ENCODE data around the gene SNUPN. TPM values are rescaled to one million over a fixed set of nuclear protein-coding genes. Genes with fewer than 3 reads are reported as not detected.

Gene SNUPN
- total RNA-seq, 1 donor from 2014 or later = 15.5 TPM

DNA sequence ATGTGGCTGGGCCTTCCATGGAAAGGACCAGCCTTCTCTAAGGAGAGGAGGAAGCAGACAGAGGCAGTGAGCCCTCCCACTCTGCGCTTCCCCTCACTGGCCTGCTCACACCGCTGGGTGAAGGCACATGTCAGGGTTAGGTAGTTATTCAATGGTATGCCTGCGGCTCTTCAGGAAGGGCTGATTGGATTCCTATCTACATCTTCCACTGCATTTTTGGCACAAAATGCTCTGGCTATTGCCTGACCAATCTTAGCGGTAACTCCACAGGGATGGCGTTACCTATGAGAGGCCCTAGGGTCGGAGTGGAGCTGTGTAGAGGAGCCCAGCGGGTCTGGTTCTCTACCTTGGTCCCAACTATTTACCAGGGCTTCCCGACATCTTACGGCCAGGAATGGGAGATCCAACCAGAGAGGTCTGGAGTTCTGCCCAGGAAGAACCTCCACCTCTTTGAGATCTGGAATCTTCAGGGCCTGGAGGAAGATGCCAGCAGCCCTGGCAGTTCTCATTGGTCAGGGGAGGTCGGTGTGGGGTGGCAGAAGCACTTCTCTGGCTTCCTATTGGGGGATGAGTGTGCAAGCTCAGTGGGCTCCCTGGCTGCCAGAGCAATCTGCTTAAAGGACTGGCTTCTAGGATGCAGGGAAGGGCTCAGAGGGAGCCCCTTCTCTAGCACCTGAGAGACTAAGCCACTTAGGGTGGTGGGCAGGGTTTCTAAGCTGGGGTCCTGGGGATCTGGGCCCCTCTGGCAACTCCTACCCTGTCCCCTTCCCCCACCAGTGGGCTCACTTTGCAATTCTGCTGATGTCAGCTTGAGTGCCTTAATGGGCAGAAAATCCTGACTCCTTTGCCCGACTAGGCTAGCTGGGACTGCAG lies 46.4 kb upstream of the SNUPN start:
- Mint-ChIP-seq H3K27ac (ENCODE audit: unreplicated experiment) (no peak overlapping the region), H3K36me3 (ENCODE audit: unreplicated experiment) (no peaks in the 10 kb centered on the region), H3K4me3 (ENCODE audit: unreplicated experiment) (no peak overlapping the region), H3K4me1 (ENCODE audit: low read depth, unreplicated experiment) (peaks cover 7% of the 10 kb centered on the region), H3K9me3 (ENCODE audit: unreplicated experiment) (no peaks in the 10 kb centered on the region), H3K27me3 (ENCODE audit: unreplicated experiment) (no peaks in the 10 kb centered on the region)
- TF ChIP-seq, protein P1, sequence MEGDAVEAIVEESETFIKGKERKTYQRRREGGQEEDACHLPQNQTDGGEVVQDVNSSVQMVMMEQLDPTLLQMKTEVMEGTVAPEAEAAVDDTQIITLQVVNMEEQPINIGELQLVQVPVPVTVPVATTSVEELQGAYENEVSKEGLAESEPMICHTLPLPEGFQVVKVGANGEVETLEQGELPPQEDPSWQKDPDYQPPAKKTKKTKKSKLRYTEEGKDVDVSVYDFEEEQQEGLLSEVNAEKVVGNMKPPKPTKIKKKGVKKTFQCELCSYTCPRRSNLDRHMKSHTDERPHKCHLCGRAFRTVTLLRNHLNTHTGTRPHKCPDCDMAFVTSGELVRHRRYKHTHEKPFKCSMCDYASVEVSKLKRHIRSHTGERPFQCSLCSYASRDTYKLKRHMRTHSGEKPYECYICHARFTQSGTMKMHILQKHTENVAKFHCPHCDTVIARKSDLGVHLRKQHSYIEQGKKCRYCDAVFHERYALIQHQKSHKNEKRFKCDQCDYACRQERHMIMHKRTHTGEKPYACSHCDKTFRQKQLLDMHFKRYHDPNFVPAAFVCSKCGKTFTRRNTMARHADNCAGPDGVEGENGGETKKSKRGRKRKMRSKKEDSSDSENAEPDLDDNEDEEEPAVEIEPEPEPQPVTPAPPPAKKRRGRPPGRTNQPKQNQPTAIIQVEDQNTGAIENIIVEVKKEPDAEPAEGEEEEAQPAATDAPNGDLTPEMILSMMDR (IDR thresholded peaks at IDR 0.05; ENCODE audit: partially characterized antibody, unreplicated experiment) = no peak
- no peak for DNase-seq

DNA sequence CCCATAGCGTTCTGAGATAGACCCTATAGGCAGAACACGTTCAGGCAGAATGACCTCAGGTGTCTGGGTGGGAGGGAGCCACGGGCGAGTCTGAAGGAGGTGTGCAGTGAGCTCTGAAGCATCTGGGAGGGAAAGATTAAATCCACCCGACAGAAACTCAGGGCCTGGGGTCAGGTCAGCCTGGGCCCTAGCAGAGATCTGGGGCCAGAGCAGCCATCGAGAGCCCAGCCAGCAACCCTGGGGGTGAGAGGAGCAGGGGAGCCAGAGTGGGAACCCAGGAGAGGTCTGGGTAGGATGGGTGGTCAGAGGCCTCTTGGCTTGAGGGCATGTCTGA lies 44.3 kb upstream of the SNUPN start:
- no peaks in the 10 kb centered on the region for H3K36me3 Mint-ChIP-seq (ENCODE audit: unreplicated experiment)
- no peak overlapping the region for H3K27ac Mint-ChIP-seq (ENCODE audit: unreplicated experiment)
- H3K27me3 Mint-ChIP-seq (ENCODE audit: unreplicated experiment) = no peaks in the 10 kb centered on the region
- no peak overlapping the region for H3K4me3 Mint-ChIP-seq (ENCODE audit: unreplicated experiment)
- H3K9me3 Mint-ChIP-seq (ENCODE audit: unreplicated experiment) = peaks cover 2% of the 10 kb centered on the region
- no peak for DNase-seq
- TF ChIP-seq, protein P1 (IDR thresholded peaks at IDR 0.05; ENCODE audit: partially characterized antibody, unreplicated experiment) = no peak
- H3K4me1 Mint-ChIP-seq (ENCODE audit: low read depth, unreplicated experiment) = peaks cover 14% of the 10 kb centered on the region

DNA sequence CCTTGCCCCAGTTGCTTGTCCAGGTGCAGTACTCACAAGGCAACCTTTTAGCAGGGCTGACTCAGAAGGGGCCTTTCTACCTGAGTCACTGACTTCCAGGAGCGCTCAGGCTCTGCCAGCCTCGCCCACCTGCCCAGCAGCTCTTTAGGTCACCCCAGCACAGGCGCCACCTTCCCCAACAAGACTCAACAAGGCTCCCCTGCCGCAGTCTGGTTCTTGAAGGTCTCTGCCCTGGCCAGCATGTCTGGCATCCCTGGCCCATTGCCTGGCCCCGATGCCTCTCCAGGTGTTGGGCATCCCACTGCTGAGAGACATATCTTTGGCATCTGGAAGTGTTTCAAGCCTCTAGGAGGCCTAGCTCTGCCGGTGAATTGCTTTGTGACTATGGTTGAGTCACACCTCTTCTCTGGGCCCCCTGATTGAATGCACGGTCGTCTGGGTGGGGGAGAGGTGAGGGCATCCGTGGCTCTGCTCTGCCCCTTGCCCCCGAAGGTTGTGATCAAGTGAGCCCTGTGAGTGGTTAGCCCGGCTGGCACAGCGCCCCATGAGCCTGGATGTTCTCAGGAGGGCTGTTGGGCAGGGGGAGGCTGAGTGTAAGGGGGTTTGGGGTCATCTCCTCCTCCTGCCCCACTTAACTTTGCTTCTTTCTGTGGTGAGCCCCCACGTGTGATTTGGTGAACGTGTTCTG lies 43.8 kb upstream of the SNUPN start:
- H3K27ac Mint-ChIP-seq (ENCODE audit: unreplicated experiment) = no peak overlapping the region
- no peak for DNase-seq
- no peak overlapping the region for H3K4me3 Mint-ChIP-seq (ENCODE audit: unreplicated experiment)
- peaks cover 2% of the 10 kb centered on the region for H3K9me3 Mint-ChIP-seq (ENCODE audit: unreplicated experiment)
- TF ChIP-seq, protein P1 (IDR thresholded peaks at IDR 0.05; ENCODE audit: partially characterized antibody, unreplicated experiment) = no peak
- no peaks in the 10 kb centered on the region for H3K36me3 Mint-ChIP-seq (ENCODE audit: unreplicated experiment)
- H3K27me3 Mint-ChIP-seq (ENCODE audit: unreplicated experiment) = peaks cover 1% of the 10 kb centered on the region
- peaks cover 13% of the 10 kb centered on the region for H3K4me1 Mint-ChIP-seq (ENCODE audit: low read depth, unreplicated experiment)

DNA sequence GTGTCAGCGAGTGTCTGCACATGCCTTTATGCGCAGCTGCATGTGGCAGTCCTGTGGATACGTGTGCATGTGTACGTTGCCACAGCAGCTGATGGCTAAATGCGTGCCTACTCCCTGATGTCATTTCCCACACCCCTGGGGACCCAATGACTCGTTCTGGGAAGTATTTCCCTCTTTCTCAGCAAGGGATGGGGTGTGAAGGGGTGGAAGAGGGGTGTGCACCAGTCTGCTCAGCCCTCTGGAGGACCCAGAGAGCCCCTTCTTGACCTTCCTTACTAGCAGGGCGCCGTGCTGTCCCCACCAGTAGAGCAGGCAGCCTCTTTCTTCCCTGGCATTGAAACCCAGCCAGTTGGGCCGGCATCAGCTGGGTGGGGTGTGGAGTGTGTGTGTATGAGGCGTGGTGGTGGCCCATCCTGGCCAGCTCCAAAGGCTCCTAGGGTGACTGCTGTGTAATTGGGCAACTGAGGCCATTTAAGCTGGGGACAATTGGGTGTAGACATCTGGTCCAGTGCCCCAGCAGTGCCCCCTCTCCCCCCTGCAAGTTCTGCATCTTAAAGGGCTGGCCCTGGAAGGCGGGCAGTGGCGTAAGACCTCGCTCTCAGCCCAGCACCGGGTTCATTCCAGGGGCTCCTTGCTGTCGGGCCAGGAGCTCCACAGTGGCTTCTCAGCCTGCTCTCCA lies 41.4 kb upstream of the SNUPN start:
- H3K27ac Mint-ChIP-seq (ENCODE audit: unreplicated experiment) = no peak overlapping the region

More for the DNA sequence above, 41.4 kb upstream of the SNUPN start:
- Mint-ChIP-seq H3K4me3 (ENCODE audit: unreplicated experiment) (no peak overlapping the region), H3K4me1 (ENCODE audit: low read depth, unreplicated experiment) (peaks cover 20% of the 10 kb centered on the region), H3K36me3 (ENCODE audit: unreplicated experiment) (no peaks in the 10 kb centered on the region), H3K9me3 (ENCODE audit: unreplicated experiment) (peaks cover 4% of the 10 kb centered on the region), H3K27me3 (ENCODE audit: unreplicated experiment) (peaks cover 3% of the 10 kb centered on the region)
- TF ChIP-seq, protein P1 (IDR thresholded peaks at IDR 0.05; ENCODE audit: partially characterized antibody, unreplicated experiment) = no peak
- peak; percentile 52 for DNase-seq
